ENCODE data around the gene DDX41.
"Not testable (repeated sequence)": the region's sequence is repeated elsewhere in the genome, so short reads cannot be mapped to it uniquely, and the experiment has no call there.

The DDX41 gene

GRCh38 chr5:177497292-177498012 lies 19.3 kb downstream of the DDX41 start, which contains the start of gene PDLIM7:
Gene PDLIM7, minus strand, starts transcription at chr5:177497604. Its CDS starts 1,092 bp downstream, at chr5:177496512.
- peak; percentile 81 for DNase-seq

- no peak for DNase-seq
These were observed 20.0 kb downstream of the DDX41 start for GRCh38 chr5:177496727-177497291.

DNA sequence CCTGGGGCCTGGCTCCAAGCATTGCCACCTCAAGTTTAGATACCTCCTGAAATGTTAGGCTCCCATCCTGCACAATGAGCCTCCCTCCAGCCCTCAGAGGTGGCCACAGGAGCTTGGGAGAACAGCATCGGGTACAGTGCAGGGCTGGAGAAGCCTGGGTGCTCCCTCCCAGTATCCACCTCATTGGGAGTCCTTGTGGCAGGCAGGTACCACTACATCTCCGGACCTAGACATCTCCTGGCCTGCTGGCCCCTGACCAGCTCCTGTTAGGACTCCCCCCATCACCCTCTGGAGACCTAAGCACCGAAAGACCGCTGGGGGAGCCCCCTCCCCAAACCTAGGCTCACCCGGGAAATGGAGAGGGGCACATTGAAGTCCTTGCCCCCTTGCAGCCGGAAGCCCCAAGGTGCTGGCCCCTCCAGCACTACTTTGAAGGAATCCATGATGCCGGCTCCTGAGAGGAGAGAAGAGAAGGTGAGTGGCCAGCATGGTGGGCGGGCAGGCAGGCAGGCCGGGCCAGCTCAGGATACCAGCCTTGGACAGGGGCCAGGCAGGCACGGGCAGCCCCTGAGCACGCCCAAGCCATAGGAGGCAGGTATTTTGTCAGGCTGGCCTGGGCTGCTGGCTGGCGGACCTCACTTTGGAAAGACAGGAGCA lies 20.6 kb downstream of the DDX41 start:
- no peak for DNase-seq

DNA sequence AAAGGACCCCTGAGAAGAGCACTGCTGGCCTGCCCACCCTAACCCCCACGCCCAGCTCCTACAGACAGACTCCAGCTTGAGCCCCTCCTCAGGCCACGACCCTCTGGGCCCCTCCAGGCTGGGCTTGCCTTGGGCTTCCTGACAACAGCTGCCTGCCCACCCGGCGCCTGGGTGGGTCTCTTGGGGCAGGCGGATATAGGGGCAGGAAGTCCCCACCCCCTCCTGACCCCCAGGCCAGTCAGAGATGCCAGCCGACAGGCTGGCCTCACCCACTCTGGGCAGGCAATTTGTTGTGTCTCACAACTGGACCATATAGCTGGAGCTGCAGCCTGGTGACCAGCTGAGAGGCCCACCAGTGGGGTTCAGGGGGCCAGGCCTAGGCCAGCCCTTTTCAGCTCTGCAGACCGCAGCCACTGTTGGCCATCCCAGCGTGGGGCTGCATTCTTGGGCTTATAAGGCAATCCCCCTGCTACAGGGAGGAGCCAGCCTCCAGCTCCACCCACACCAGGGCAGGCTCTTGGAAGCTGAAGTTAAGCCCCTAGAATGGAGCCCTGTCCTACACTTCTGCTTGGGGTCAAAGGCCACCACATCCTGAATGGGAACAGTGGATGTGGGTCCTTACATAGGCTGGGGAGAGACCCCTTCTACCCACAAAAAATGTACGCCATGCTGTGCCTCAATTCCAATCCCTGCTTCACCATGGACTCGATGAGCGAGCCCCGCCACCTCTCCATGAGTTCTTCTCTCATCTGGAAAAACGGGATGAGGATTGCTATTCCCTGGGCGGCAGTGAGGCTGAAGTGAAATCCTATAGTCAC lies 21.3 kb downstream of the DDX41 start:
- DNase-seq: no peak

GRCh38 chr5:177494346-177495195 lies 22.2 kb downstream of the DDX41 start:
- no peak for DNase-seq

- no peak for DNase-seq
These were observed 22.9 kb downstream of the DDX41 start for GRCh38 chr5:177493795-177494345.

- DNase-seq: no peak
These were observed 23.9 kb downstream of the DDX41 start for GRCh38 chr5:177492841-177493240.

DNA sequence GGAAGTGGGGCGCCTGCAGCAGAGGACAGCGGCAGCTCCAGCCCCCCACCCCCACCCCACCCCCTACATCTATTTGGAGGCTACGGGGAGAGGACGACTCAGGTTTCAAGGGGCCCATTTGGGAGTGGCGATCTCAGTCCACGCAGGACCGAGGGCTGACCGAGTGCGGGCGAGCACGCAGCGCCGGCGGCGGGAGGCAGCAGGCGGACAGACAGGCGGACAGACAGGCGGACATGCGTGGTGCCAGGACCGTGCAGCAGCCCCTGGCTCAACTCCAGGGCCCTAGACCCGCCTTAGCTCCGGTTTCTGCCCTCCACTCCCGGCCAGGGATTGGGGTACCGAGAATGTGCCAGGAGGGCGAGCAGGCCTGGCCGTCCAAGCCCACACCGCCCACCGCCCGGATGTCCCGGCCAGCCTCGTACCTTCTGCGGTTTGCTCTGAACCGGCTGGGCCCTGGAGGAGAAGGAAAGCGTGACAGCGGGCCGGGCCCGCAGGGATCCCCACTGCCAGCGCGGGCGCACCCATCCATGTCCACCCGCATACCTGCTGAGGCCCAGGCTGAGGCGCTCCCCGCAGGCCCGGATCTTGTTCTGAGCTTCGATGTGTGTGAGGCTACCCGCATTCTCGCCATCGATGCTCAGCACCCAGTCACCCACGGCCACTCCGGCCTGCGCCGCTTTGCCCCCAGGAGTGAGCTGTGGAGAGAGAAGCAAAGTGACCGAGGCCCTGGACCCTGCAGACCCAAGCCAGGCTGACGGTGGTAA lies 24.6 kb downstream of the DDX41 start:
- DNase-seq: no peak

DNA sequence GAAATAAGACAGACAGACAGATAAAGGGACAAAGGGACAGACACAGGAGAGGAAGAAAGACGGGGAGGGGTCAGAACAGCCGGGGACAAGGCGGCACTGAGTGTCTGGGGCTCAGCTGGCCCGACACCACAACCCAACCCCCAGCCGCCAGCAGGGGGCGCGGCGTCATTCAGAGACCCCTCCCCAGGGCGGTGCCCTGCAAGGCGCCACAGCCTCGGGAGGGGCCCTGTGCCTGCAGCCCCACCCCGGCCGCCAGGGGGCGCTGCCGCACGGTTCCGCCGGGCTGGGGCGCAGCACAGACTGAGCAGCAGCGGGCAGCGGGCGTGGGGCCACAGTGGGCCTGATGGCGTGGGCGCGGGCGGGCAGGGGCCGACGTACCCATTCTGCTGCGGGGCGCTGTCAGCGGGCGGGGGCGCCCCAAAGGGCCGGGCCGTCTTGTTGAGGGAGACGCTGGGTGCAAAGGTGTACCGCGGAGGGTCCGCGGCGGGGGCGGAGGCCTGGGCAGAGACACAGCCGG lies 25.3 kb downstream of the DDX41 start:
- DNase-seq: no peak

GRCh38 chr5:177490992-177491391 lies 25.8 kb downstream of the DDX41 start:
- DNase-seq: no peak

DNA sequence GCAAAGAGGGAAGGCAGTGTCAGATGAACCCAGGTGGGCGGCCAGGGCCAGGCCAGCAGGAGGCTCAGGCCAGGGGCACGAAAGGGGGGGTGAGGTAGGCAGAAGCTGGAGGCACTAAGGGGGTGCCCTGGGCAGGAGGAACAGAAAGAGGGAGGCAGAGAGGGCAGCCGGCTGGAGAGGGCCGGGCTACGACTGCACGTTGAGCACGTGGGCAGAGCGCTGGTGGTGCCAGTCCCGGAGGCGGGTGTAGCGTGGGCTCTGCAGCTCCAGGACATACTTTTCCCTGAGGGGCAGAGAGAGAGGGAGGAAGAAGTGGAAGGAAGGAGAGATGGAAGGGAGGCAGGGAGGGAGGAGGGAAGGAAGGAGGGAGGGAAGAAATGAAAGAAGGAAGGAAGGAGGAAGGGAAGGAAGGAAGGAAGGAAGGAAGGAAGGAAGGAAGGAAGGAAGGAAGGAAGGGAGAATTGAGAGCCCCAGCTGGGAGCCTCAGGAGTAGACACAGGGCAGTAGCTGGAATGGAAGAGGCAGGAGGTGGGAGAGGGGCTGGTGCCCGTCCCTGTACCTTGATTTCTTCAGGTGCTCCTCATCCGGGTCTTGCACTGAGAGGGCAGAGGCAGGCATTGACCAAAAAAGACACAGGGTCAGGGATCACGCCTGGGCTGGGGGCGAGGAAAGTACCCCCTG lies 26.3 kb downstream of the DDX41 start:
- no peak for DNase-seq

GRCh38 chr5:177489119-177489716 lies 27.5 kb downstream of the DDX41 start:
- no peak for DNase-seq

- DNase-seq: no peak
These were observed 28.8 kb downstream of the DDX41 start for GRCh38 chr5:177487975-177488374.

- DNase-seq: no peak
These were observed 29.6 kb downstream of the DDX41 start for GRCh38 chr5:177487144-177487543.

GRCh38 chr5:177486256-177486655 lies 30.5 kb downstream of the DDX41 start:
- DNase-seq: no peak

GRCh38 chr5:177485753-177486152 lies 31.0 kb downstream of the DDX41 start:
- DNase-seq: not testable (repeated sequence)

GRCh38 chr5:177484902-177485549 lies 31.7 kb downstream of the DDX41 start:
- DNase-seq: no peak

DNA sequence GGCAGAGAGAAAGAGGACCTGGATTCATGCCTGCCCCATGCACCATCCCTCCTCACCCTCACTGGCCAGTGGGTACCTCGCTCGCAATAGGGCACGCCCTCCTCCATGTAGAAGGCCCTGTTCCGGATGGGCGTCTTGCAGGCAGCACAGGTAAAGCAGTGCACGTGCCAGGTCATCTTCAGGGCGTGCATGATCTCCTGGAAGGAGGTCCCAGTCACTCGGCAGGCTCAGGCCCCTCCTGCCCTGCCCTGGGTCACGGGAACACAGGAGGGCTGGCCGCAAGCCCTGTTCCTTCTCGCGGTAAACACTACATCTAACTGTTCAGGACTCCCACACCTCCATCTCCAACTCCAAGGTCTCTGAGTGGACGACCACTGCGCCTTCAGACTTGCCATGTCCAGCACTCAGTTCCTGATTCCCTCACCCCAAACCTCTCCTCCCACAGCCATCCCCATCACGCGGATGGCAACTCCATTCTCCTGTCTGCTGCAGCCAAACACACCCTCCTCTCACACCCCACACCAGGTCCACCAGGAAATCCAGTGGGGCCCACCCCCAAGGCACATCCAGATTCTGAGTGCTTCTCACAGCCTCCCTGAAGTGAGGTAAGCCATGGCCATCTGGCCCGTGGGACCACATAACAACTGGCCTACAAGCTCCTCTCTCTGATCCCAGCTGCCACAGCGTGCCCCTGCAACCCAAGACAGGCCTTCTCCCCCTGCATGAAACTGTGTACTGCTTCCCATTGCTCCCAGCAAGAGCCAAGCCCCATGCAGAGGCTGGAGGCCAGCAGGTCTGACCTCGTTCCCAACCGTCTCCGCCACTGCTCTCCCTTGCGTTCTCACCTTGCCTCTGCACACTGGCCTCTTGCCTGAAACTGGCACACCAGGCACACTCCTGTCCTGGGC lies 32.5 kb downstream of the DDX41 start:
- no peak for DNase-seq

Data from activated gamma-delta T cell (primary cell).